Measurements from ENCODE around the gene OR1L1. TPM values are rescaled to one million over a fixed set of nuclear protein-coding genes. Genes with fewer than 3 reads are reported as not detected.

OR1L1 gene
- total RNA-seq (ENCODE audit: unreplicated experiment), result not detected
- long read RNA-seq, result 0 reads

GRCh38 chr9:122661416-122661815, at the start of gene OR1L1:
Gene OR1L1, plus strand, starts transcription at chr9:122661716. Its CDS starts 0 bp downstream, at chr9:122661716.
- no peaks in the 10 kb centered on the region for H3K4me1 Mint-ChIP-seq (ENCODE audit: low read depth, unreplicated experiment)
- no peak within 1 kb of the TSS for H3K4me3 Mint-ChIP-seq (ENCODE audit: unreplicated experiment)
- TF ChIP-seq CTCF (IDR thresholded peaks at IDR 0.05; ENCODE audit: partially characterized antibody, unreplicated experiment), result no peak
- no peak for DNase-seq
- no peak within 1 kb of the TSS for H3K27ac Mint-ChIP-seq (ENCODE audit: unreplicated experiment)
- no peaks in the 10 kb centered on the region for H3K27me3 Mint-ChIP-seq (ENCODE audit: unreplicated experiment)
- H3K36me3 Mint-ChIP-seq (ENCODE audit: unreplicated experiment), result no peaks in the 10 kb centered on the region
- H3K9me3 Mint-ChIP-seq (ENCODE audit: unreplicated experiment), result peaks cover 4% of the 10 kb centered on the region

GRCh38 chr9:122614362-122614761, 47.2 kb upstream of the OR1L1 start, which contains the start of gene OR1Q1:
Gene OR1Q1, plus strand, starts transcription at chr9:122614738. Its CDS starts 0 bp downstream, at chr9:122614738.
- Mint-ChIP-seq H3K27ac (ENCODE audit: unreplicated experiment) (no peak within 1 kb of the TSS), H3K4me1 (ENCODE audit: low read depth, unreplicated experiment) (no peaks in the 10 kb centered on the region), H3K9me3 (ENCODE audit: unreplicated experiment) (peaks cover 3% of the 10 kb centered on the region), H3K27me3 (ENCODE audit: unreplicated experiment) (peaks cover 4% of the 10 kb centered on the region), H3K36me3 (ENCODE audit: unreplicated experiment) (peaks cover 6% of the 10 kb centered on the region), H3K4me3 (ENCODE audit: unreplicated experiment) (no peak within 1 kb of the TSS)
- DNase-seq, result no peak
- no peak for TF ChIP-seq CTCF (IDR thresholded peaks at IDR 0.05; ENCODE audit: partially characterized antibody, unreplicated experiment)

- peaks cover 2% of the 10 kb centered on the region for H3K27me3 Mint-ChIP-seq (ENCODE audit: unreplicated experiment)
These were observed 41.5 kb upstream of the OR1L1 start for GRCh38 chr9:122619996-122620395.

GRCh38 chr9:122642226-122642625, 19.3 kb upstream of the OR1L1 start:
- TF ChIP-seq CTCF (IDR thresholded peaks at IDR 0.05; ENCODE audit: partially characterized antibody, unreplicated experiment), result no peak
- Mint-ChIP-seq H3K4me1 (ENCODE audit: low read depth, unreplicated experiment) (no peaks in the 10 kb centered on the region), H3K4me3 (ENCODE audit: unreplicated experiment) (no peak overlapping the region), H3K27ac (ENCODE audit: unreplicated experiment) (no peak overlapping the region), H3K36me3 (ENCODE audit: unreplicated experiment) (peaks cover 4% of the 10 kb centered on the region), H3K27me3 (ENCODE audit: unreplicated experiment) (peaks cover 5% of the 10 kb centered on the region), H3K9me3 (ENCODE audit: unreplicated experiment) (peaks cover 3% of the 10 kb centered on the region)
- no peak for DNase-seq

More at GRCh38 chr9:122619996-122620395, 41.5 kb upstream of the OR1L1 start:
- TF ChIP-seq CTCF (IDR thresholded peaks at IDR 0.05; ENCODE audit: partially characterized antibody, unreplicated experiment), result no peak
- H3K27ac Mint-ChIP-seq (ENCODE audit: unreplicated experiment), result no peak overlapping the region
- DNase-seq, result no peak
- no peaks in the 10 kb centered on the region for H3K4me1 Mint-ChIP-seq (ENCODE audit: low read depth, unreplicated experiment)
- H3K36me3 Mint-ChIP-seq (ENCODE audit: unreplicated experiment), result no peaks in the 10 kb centered on the region
- no peak overlapping the region for H3K4me3 Mint-ChIP-seq (ENCODE audit: unreplicated experiment)
- H3K9me3 Mint-ChIP-seq (ENCODE audit: unreplicated experiment), result peaks cover 7% of the 10 kb centered on the region

- H3K36me3 Mint-ChIP-seq (ENCODE audit: unreplicated experiment), result no peaks in the 10 kb centered on the region
- H3K9me3 Mint-ChIP-seq (ENCODE audit: unreplicated experiment), result no peaks in the 10 kb centered on the region
- no peak for TF ChIP-seq CTCF (IDR thresholded peaks at IDR 0.05; ENCODE audit: partially characterized antibody, unreplicated experiment)
- no peaks in the 10 kb centered on the region for H3K27me3 Mint-ChIP-seq (ENCODE audit: unreplicated experiment)
- H3K27ac Mint-ChIP-seq (ENCODE audit: unreplicated experiment), result no peak overlapping the region
- H3K4me1 Mint-ChIP-seq (ENCODE audit: low read depth, unreplicated experiment), result no peaks in the 10 kb centered on the region
- H3K4me3 Mint-ChIP-seq (ENCODE audit: unreplicated experiment), result no peak overlapping the region
- DNase-seq, result no peak
These were observed 5.1 kb upstream of the OR1L1 start for GRCh38 chr9:122656378-122656777.

All from glutamatergic neuron (in vitro differentiated cells).